ENCODE data around the gene SLC25A25.

GRCh38 chr9:128103589-128103962 lies 35.5 kb downstream of the SLC25A25 start:
- no peak for TF ChIP-seq POLR2A (IDR thresholded peaks at IDR 0.05)
- no peak for TF ChIP-seq CTCF (IDR thresholded peaks at IDR 0.05)
